Glutamatergic neuron (in vitro differentiated cells): ENCODE results near the gene CRACR2A. TPM values are rescaled to one million over a fixed set of nuclear protein-coding genes. Genes with fewer than 3 reads are reported as not detected.

ENCODE experiments used
- DNase-seq: peaks from one replicate; pipeline ENCODE4 v3.0.0; 2022
- H3K27ac Mint-ChIP-seq: one replicate; pipeline ENCODE4 v1.8.0; 2020; ENCODE audit warnings: mild to moderate bottlenecking, mixed read lengths, inconsistent platforms; ENCODE audit not compliant: unreplicated experiment
- H3K27me3 Mint-ChIP-seq: one replicate; pipeline ENCODE4 v1.8.0; 2020; ENCODE audit warnings: mild to moderate bottlenecking, moderate library complexity, mixed read lengths, inconsistent platforms; ENCODE audit not compliant: unreplicated experiment
- H3K36me3 Mint-ChIP-seq: one replicate; pipeline ENCODE4 v1.8.0; 2020; ENCODE audit warnings: mild to moderate bottlenecking, mixed read lengths, inconsistent platforms; ENCODE audit not compliant: unreplicated experiment
- H3K4me1 Mint-ChIP-seq: one replicate; pipeline ENCODE4 v1.8.0; 2020; ENCODE audit warnings: mild to moderate bottlenecking, low read depth, mixed read lengths, inconsistent platforms; ENCODE audit not compliant: unreplicated experiment
- H3K4me3 Mint-ChIP-seq: one replicate; pipeline ENCODE4 v1.8.0; 2020; ENCODE audit warnings: mild to moderate bottlenecking, mixed read lengths, inconsistent platforms; ENCODE audit not compliant: unreplicated experiment
- H3K9me3 Mint-ChIP-seq: one replicate; pipeline ENCODE4 v1.8.0; 2020; ENCODE audit warnings: mild to moderate bottlenecking, moderate library complexity, mixed read lengths, inconsistent platforms; ENCODE audit not compliant: unreplicated experiment
- CTCF ChIP-seq: fragments of 200-600 bp; sonication (generic); IDR thresholded peaks from one replicate; pipeline ENCODE4 v1.5.0; 2021; ENCODE audit not compliant: partially characterized antibody, unreplicated experiment
- total RNA-seq: library from RNA; stranded (reverse); fragmentation: NEBNext Ultra II Directional; extraction: Animal tissue kit (Norgen Biotek cat#: 25700); gene quantifications from one replicate; pipeline ENCODE4 v1.2.1, GENCODE V29; 2021; ENCODE audit not compliant: unreplicated experiment

CRACR2A gene
- total RNA-seq, 1 donor from 2014 or later: 4.5 TPM

DNA sequence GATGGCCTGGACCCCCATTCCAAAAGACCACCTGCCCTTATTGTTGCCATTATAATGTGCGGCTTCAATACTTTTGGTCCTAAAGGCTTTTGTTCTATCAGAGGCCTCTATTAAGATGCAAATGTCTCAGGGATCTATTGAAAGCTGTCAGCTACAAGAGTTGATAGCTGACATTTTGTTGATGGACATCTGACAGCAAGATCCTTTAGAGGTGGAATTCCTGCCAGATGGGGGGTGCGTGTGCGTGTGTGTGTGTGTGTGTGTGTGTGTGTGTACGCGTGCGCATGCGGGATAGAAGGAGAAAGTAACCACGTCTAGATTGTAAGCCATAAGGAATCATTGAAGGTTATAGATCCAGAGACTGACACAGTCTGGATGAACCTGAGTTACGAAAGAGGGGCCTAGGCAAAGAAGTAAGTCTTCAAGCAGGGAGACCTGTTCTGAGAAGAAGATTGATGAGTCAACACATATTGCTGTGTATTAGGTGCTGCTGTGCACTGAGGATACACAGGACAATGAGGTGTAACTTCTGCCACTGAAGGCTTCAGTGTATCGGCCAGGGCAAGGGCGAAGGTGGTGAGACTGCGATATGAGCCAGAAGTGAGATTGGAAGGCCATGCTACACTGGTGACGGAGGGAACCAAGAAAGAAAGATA is 172.7 kb downstream of the CRACR2A start:
- Mint-ChIP-seq H3K27me3 (peaks cover 9% of the 10 kb centered on the region), H3K4me1 (peaks cover 44% of the 10 kb centered on the region), H3K27ac (peak overlapping the region; percentile 84), H3K9me3 (peaks cover 9% of the 10 kb centered on the region), H3K4me3 (peak overlapping the region; percentile 26), H3K36me3 (peaks cover 29% of the 10 kb centered on the region)
- no peak for DNase-seq
- TF ChIP-seq CTCF: no peak

- TF ChIP-seq CTCF: no peak
Measured at GRCh38 chr12:3579446-3580093, 173.3 kb downstream of the CRACR2A start.

DNA sequence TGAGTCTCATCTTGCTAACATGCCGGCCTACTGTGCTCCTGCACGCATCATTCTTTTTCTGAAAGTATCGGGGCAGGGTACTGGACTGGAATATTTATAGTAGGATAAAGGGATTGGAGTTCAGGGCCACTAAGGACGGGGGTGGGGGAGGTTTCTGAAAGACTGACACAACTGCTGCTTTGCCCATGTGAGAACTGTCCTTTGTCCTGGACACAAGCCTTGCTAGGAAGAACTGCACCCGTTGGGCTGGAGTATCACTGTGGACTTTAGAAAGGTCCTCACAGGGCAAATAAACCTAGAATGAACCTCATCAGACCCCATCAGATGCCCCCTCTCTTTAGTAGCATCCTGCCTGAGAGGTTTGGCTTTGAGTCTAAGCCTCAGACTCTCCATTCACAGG is 174.4 kb downstream of the CRACR2A start:
- H3K4me1 Mint-ChIP-seq: peaks cover 57% of the 10 kb centered on the region
- H3K27ac Mint-ChIP-seq: peak overlapping the region; percentile 84
- H3K27me3 Mint-ChIP-seq: peaks cover 7% of the 10 kb centered on the region
- H3K4me3 Mint-ChIP-seq: no peak overlapping the region
- peaks cover 12% of the 10 kb centered on the region for H3K36me3 Mint-ChIP-seq
- H3K9me3 Mint-ChIP-seq: peaks cover 7% of the 10 kb centered on the region
- no peak for DNase-seq
- TF ChIP-seq CTCF: no peak

More at GRCh38 chr12:3579446-3580093, 173.3 kb downstream of the CRACR2A start:
- peak overlapping the region; percentile 67 for H3K4me3 Mint-ChIP-seq
- peaks cover 7% of the 10 kb centered on the region for H3K27me3 Mint-ChIP-seq
- peak; percentile 65 for DNase-seq
- peaks cover 9% of the 10 kb centered on the region for H3K9me3 Mint-ChIP-seq
- peak overlapping the region; percentile 84 for H3K27ac Mint-ChIP-seq
- H3K4me1 Mint-ChIP-seq: peaks cover 50% of the 10 kb centered on the region
- H3K36me3 Mint-ChIP-seq: peaks cover 22% of the 10 kb centered on the region

DNA sequence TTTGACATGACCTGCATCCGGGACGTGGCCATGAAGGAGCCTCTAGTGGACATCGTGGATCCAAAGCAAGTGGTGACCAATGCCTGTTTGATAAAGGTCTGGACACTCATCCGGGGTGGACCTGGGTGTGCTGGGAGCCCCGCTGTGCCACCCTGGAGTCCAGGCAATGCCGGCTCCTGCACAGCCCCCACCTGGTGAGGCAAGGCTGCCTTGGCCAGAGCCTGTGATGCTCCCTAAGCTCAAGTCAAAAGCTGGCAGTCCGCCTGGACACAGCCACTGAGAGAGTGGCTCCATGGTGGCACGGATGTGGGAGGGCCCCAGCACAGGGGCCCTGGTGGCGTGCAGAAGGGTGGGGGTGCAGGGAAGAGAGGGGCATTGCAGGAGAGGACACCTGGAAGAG is 176.0 kb downstream of the CRACR2A start:
- H3K27ac Mint-ChIP-seq: no peak overlapping the region
- DNase-seq: no peak
- peaks cover 10% of the 10 kb centered on the region for H3K27me3 Mint-ChIP-seq
- no peak for TF ChIP-seq CTCF
- H3K36me3 Mint-ChIP-seq: peaks cover 4% of the 10 kb centered on the region
- H3K9me3 Mint-ChIP-seq: peaks cover 12% of the 10 kb centered on the region
- no peak overlapping the region for H3K4me3 Mint-ChIP-seq
- H3K4me1 Mint-ChIP-seq: peaks cover 69% of the 10 kb centered on the region

DNA sequence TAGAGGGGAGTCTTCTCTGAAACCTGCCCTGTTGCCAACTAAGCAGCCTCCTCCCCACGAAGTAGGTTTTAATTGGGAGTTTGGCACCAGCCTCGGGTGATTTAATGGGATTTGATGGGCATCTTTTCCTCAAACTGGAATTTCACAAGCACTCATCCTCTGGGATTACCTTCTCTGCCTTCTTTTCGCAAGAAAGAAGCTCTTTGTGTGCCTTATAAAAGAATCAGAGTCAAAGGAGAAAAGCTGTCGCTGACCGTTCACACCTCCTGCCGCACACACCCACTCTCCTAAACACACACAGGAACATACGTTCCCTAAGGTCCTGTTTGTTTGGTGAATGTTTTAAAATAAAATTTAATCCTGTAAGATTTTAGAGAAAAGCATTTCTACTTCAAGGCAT is 177.9 kb downstream of the CRACR2A start:
- H3K27me3 Mint-ChIP-seq: peaks cover 8% of the 10 kb centered on the region
- H3K4me3 Mint-ChIP-seq: no peak overlapping the region
- peaks cover 10% of the 10 kb centered on the region for H3K9me3 Mint-ChIP-seq
- DNase-seq: no peak
- peak overlapping the region; percentile 60 for H3K27ac Mint-ChIP-seq
- peaks cover 70% of the 10 kb centered on the region for H3K4me1 Mint-ChIP-seq
- H3K36me3 Mint-ChIP-seq: no peaks in the 10 kb centered on the region
- TF ChIP-seq CTCF: no peak
